ENCODE results near the gene IL7R. TPM values are rescaled to one million over a fixed set of nuclear protein-coding genes. Genes with fewer than 3 reads are reported as not detected.
A peak's percentile ranks its signal among the peaks of the same experiment; 100 is the strongest.

IL7R gene
- total RNA-seq, 3 donors from 2014 or later = 10.1 to 26.1 (median 16.7) TPM

DNA sequence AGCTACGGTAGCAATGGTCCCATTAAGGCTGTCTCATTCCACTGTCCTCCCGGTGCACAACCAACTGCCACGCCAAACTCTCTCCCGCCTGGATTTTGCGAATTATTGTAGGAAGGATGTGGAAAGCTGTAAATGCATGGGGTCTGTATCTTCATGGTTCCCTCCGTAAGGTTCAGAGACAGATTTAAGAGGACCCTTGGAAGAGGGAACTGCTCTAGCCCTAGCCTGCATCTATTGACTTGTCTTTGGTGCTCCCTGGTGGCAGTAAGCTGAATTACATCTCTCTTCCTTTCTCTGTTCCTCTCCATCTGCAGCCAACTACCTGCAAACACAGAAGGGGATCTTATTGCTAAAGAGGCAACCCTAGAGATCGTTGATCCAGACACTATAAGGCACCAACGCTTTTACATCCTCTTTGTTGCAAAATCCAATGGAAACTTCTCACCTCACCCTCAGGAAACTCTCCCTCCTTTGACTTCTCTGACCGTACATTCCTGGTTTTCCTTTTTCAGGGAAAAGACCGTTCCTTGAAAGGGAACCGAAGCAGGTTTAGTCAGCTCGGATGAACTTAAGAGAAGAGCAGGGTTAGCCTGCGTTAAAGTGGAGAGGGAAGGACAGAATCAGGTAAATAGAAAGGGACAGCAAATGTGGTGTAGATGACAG is 69.8 kb downstream of the IL7R start:
- H3K4me1 ChIP-seq = no peaks in the 10 kb centered on the region
- DNase-seq (ENCODE audit: low spot score in 2 of 2) = no peak
- no peak overlapping the region for H3K27ac ChIP-seq
- TF ChIP-seq POLR2A (IDR thresholded peaks at IDR 0.05) = no peak
- TF ChIP-seq, protein P1, sequence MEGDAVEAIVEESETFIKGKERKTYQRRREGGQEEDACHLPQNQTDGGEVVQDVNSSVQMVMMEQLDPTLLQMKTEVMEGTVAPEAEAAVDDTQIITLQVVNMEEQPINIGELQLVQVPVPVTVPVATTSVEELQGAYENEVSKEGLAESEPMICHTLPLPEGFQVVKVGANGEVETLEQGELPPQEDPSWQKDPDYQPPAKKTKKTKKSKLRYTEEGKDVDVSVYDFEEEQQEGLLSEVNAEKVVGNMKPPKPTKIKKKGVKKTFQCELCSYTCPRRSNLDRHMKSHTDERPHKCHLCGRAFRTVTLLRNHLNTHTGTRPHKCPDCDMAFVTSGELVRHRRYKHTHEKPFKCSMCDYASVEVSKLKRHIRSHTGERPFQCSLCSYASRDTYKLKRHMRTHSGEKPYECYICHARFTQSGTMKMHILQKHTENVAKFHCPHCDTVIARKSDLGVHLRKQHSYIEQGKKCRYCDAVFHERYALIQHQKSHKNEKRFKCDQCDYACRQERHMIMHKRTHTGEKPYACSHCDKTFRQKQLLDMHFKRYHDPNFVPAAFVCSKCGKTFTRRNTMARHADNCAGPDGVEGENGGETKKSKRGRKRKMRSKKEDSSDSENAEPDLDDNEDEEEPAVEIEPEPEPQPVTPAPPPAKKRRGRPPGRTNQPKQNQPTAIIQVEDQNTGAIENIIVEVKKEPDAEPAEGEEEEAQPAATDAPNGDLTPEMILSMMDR (IDR thresholded peaks at IDR 0.05) = peak; percentile 75 to 87 (median 78)
- no peak for TF ChIP-seq POLR2AphosphoS5 (IDR thresholded peaks at IDR 0.05)
- no peaks in the 10 kb centered on the region for H3K9me3 ChIP-seq
- H3K27me3 ChIP-seq = peaks cover 0 to 40% of the 10 kb centered on the region in 2 donors
- peak overlapping the region in 1 of 3 donors; percentile 23 for H3K4me3 ChIP-seq
- intact Hi-C loops (cut with DNase I; ENCODE audit: low total_unique reads) = loop anchor here (10.0 kb wide), 1 partner anchor 152 kb away; no protein-coding TSS in a partner anchor
- H3K36me3 ChIP-seq = no peaks in the 10 kb centered on the region

Other genes starting within 250 kb of the IL7R start
- 10 to 100 TPM in 2 of 3 donors, 1 to 10 TPM in 1; 8.2 to 35.9 (median 11.5) TPM for gene SPEF2, start 239.0 kb upstream of the IL7R start, total RNA-seq
- gene CAPSL, start 81.7 kb downstream of the IL7R start, total RNA-seq = not detected
- gene UGT3A1, start 134.5 kb downstream of the IL7R start, total RNA-seq = not detected
- gene UGT3A2, start 210.0 kb downstream of the IL7R start, total RNA-seq = not detected

All from breast epithelium (tissue), 4 donors.